HG03571 (cell line): ENCODE measurements around the gene TMEM127.
"Not testable (repeated sequence)": the region's sequence is repeated elsewhere in the genome, so short reads cannot be mapped to it uniquely, and the experiment has no call there.

Experiments used
- ATAC-seq: cut with Tn5 transposase; IDR thresholded peaks from one replicate; pipeline ENCODE4 v1.9.1; 2021; ENCODE audit not compliant: unreplicated experiment

The TMEM127 gene, protein sequence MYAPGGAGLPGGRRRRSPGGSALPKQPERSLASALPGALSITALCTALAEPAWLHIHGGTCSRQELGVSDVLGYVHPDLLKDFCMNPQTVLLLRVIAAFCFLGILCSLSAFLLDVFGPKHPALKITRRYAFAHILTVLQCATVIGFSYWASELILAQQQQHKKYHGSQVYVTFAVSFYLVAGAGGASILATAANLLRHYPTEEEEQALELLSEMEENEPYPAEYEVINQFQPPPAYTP

GRCh38 chr2:96265840-96266679, at the start of gene TMEM127, which contains the start of gene CIAO1:
Gene TMEM127, minus strand, starts transcription at chr2:96265997. Its CDS starts 616 bp downstream, at chr2:96265381.
Gene CIAO1, plus strand, starts transcription at chr2:96266225. Its CDS starts 126 bp downstream, at chr2:96266351.
- peak; percentile 89 for ATAC-seq

DNA sequence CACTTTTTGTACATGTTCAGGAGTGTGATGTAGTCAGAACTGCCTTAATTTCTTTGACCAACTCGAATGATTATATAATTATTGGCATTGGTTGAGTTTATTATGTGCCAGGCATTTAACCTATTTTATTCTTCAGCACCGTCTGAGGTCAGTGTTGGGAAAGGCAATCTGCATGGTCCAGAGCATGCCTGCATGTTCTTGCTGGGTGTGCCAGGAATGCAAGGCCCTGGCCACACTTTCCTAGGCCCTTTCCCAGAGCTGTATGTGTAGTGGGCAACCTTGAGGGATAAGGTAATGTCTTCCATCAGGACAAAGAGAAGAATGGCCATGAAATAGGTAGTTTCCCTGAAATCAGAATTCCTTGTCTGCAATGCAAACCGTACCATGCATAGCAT, 49.2 kb upstream of the TMEM127 start:
- no peak for ATAC-seq

GRCh38 chr2:96308248-96308647, 42.5 kb upstream of the TMEM127 start:
- ATAC-seq = no peak

DNA sequence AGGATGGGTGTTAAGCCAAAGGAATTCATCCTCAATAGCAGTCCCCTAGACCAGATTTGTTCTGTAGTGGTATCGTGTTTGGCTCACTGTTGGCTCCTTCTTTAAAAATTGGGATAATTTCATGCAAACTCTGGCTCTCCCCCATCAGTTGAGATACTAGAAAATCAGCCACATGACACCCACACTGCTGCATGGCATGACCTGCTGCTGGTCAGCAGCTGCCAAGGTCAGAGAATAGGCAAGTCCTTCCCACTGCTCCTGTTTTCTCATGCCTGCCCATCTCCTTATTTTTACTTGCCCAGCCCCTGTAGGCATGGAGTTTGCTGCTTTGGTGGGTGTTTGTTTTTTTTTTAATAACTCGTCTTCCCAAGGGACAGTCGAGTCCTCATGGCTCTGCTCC, 40.6 kb upstream of the TMEM127 start:
- no peak for ATAC-seq

DNA sequence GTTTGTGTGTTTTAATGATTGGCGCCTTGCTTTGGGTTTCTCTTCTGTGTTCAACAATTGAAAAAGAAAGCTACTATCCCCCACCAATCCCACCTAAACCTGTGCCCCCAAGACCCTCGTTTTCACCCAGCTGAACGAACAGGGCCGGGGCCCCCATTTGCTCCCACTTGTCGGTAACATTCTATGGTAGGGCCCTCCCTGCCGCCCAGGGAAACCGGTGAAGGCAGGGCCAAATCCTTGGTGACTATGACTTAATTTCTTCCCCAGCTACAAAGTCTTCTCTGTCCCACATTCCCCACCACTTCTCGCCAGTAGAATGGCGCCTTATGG, 40.1 kb upstream of the TMEM127 start:
- ATAC-seq = peak; percentile 7

GRCh38 chr2:96305091-96305978, 39.5 kb upstream of the TMEM127 start, which contains the start of gene SNRNP200:
Gene SNRNP200, minus strand, starts transcription at chr2:96305546. Its CDS starts 109 bp downstream, at chr2:96305437.
- ATAC-seq = peak; percentile 85

GRCh38 chr2:96304606-96305005, 38.8 kb upstream of the TMEM127 start:
- ATAC-seq = no peak

GRCh38 chr2:96301865-96302264, 36.1 kb upstream of the TMEM127 start:
- no peak for ATAC-seq

DNA sequence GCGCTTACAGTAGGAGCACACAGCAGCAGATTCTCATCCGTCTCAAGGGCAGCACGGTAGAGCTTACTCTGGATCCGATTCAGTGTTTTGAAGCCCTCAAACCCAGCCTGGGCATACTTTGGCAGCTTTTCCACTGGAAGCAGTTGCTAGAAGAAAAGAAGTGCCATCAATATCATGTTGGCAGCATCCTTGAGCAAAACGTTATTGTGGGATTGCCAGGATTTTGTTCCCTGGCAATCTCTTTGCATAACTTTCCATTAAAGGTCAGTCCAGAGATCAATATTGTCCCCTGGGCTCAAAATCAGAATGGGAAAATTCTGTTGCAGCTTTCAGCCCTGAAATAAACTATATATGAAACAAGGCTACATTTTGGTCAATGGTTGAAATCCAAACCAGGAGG, 31.1 kb upstream of the TMEM127 start:
- ATAC-seq = no peak

DNA sequence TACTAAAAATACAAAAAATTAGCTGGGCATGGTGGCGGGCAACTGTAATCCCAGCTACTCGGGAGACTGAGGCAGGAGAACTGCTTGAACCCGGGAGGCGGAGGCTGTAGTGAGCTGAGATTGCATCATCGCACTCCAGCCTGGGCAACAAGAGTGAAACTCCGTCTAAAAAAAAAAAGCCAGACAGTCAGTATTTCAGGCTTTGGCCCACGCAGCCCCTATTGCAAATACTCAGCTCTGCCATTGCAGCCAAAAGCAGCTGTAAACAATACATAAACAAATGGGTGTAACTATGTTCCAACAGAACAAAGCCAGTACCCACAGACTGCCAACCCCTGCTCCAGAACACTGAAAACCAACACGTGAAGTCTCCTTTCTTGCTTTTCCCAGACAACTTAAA, 28.5 kb upstream of the TMEM127 start:
- ATAC-seq = not testable (repeated sequence)

DNA sequence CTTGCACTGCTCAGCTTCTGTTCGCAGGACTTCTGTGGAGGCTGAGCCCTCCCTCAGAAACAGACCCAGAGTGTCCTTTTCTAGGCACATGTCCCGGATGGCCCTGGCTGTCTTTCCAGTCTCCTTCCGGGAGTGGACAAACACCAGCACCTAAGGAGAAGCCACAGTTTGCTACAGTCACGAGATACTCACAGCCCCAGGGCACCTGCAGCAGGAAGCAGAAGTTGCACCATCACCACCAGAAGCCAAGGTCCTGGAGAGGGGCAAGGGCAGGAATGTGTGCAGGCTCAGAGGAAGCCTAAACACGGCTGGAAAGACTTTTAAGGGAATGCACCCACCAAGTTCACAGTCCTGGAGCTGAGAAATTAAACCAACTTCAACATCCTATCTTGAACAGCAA, 26.0 kb upstream of the TMEM127 start:
- no peak for ATAC-seq

DNA sequence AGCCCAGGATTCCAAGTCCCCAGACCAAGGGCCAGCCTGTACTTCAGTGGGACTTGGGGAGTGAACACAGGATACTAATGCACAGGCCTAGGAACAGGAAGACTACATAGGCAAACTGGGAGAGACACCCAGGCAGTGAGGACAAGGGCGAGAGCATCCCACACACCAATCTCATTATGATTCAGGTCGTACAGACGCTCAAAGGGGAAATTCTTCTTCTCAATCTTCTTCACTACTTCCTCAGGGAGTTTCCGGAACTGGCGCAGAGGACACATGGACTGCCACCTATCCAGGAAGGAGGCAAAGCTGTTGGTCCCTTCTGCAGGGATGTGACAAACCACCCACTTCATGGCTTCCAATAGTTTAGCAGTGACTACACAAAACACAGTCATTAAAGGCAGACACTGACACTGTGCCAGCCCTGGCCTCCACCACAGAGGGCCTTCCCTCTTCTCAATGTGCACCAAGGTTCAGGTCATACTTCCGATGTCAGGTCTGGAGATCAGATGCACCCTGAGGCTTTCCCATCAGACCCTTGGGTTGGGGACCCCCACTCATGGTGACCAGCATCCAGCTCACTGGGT, 21.6 kb upstream of the TMEM127 start:
- no peak for ATAC-seq

DNA sequence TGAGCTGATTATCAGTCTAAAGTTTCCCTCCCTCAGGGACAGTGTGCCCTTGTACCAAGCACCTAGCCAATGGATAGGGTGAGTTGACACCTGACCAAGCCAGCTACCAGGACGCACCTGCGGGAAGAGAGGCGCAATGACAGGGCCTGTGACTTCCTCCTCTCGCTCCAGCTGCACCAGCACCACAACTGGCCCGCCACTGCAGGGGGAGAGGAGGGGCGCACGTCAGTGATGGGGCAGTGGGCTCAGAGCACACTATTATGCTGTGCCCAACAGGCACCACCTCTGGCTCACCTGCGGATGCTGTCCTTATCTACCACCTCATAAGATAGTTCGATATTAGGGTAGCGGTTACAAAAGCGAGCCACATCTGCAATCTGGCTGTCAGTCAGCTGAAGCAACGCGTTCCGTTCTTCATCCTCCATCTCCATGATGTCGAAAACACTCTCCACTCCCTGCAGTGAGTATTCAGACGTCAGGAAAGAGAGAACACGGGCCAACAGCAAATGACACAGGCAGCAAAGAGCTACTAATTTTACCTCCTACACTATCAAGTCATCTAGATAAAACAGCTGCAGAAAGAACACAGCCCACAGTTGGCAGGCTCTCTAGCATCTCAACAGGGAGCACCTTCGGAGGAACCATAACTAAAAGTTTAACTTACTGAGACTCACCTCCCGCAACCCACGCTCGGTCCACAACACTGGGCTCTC, 11.1 kb upstream of the TMEM127 start:
- no peak for ATAC-seq

- no peak for ATAC-seq
Measured at GRCh38 chr2:96274355-96275056, 8.7 kb upstream of the TMEM127 start.

DNA sequence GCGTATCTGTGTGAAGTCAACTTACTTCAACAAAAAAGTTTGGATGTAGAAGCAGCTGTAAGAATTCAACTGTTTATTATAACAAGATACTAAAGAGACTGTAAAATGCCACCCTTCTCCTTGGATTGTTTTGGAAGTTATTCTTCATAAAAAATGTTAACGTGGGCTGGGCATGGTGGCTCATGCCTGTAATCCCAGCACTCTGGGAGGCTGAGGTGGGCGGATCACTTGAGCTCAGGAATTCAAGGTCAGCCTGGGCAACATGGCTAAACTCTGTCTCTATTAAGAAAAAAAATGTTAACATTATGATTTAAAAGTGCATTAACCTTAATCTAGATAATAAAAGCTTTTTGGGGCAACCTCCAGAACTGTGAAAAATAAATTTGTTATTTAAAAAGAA, 8.0 kb upstream of the TMEM127 start:
- ATAC-seq = no peak

- ATAC-seq = no peak
Measured at GRCh38 chr2:96271995-96272394, 6.2 kb upstream of the TMEM127 start.

DNA sequence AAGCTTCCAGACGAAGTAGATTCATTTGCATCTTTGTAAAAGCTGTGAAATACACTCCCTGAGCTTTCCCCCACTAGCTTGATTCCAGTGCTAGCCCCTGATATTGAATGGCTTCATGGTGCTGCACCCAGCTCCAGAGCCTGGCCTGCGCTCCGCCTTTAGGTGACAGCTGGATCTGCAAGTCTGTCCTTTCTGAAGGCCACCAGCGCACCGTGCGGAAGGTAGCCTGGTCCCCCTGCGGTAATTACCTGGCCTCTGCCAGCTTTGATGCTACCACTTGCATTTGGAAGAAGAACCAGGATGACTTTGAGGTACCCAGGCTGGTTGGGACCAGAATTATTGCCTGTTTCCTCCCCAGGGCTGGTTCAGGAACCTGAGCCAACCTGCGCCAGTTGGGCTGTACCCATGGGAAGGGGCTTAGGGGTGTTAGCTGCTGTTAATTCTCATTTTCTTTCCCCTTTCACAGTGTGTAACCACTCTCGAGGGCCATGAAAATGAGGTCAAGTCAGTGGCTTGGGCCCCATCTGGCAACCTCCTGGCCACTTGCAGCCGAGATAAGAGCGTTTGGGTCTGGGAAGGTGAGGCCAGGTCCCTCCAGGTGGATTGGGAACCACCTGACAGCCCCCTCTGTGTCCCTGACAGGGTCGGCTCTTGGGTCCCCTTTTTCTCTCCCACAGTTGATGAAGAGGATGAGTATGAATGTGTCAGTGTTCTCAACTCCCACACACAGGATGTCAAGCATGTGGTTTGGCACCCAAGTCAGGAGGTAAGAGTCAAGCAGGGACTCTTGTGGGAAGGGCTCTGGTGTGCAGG, 1.6 kb upstream of the TMEM127 start:
- no peak for ATAC-seq

DNA sequence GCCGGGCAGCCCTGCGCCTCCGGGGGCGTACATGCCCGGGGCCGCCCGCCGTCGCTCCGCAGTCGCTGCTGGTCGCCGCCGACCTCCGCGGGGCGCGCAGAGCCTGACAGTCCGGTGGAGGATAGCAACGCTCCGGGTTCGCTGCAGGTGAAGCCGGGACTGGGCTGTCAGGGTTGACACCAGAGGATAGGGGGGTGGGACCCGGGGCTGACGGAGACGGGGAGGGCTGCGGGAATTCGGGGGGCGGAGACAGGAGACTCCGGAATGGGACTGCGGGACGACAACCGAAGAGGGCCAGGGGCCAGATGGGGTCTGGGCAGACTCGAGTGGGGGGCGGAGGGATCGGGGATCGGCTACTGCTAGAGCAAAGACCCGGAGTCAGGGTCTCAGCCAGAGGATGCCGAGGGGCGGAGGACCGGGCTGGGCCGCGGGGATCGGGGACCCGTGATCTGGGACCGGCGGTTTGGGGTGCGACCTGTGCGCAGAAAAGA, 403 bp downstream of the TMEM127 start:
- ATAC-seq = peak; percentile 5
